Measurements from ENCODE around the gene GRIP2.

The GRIP2 gene

GRCh38 chr3:14463330-14464140 lies 76.6 kb downstream of the GRIP2 start:
- DNase-seq = no peak
- in situ Hi-C loops (cut with MboI; ENCODE audit: low pct_unique_long_range_greater_than_20kb, low sequenced_read_pairs) = loop anchor here (10.0 kb wide), 1 partner anchor 199 kb away; no protein-coding TSS in a partner anchor

GRCh38 chr3:14462738-14463137 lies 77.4 kb downstream of the GRIP2 start:
- DNase-seq = no peak
- in situ Hi-C loops (cut with MboI; ENCODE audit: low pct_unique_long_range_greater_than_20kb, low sequenced_read_pairs) = loop anchor here (10.0 kb wide), 1 partner anchor 198 kb away; no protein-coding TSS in a partner anchor

- in situ Hi-C loops (cut with MboI; ENCODE audit: low pct_unique_long_range_greater_than_20kb, low sequenced_read_pairs) = loop anchor here (10.0 kb wide), 1 partner anchor 197 kb away; no protein-coding TSS in a partner anchor
- DNase-seq = peak; percentile 61
Observed at GRCh38 chr3:14461748-14462324, 78.3 kb downstream of the GRIP2 start.

GRCh38 chr3:14461006-14461747 lies 79.0 kb downstream of the GRIP2 start:
- DNase-seq = no peak
- in situ Hi-C loops (cut with MboI; ENCODE audit: low pct_unique_long_range_greater_than_20kb, low sequenced_read_pairs) = loop anchor here (10.0 kb wide), 1 partner anchor 196 kb away; no protein-coding TSS in a partner anchor

GRCh38 chr3:14460342-14461005 lies 79.7 kb downstream of the GRIP2 start:
- no peak for DNase-seq
- in situ Hi-C loops (cut with MboI; ENCODE audit: low pct_unique_long_range_greater_than_20kb, low sequenced_read_pairs) = loop anchor here (10.0 kb wide), 1 partner anchor 196 kb away; no protein-coding TSS in a partner anchor

GRCh38 chr3:14459787-14460186 lies 80.4 kb downstream of the GRIP2 start:
- in situ Hi-C loops (cut with MboI; ENCODE audit: low pct_unique_long_range_greater_than_20kb, low sequenced_read_pairs) = loop anchor here (10.0 kb wide), 1 partner anchor 195 kb away; no protein-coding TSS in a partner anchor
- no peak for DNase-seq

GRCh38 chr3:14459384-14459783 lies 80.8 kb downstream of the GRIP2 start:
- DNase-seq = no peak
- in situ Hi-C loops (cut with MboI; ENCODE audit: low pct_unique_long_range_greater_than_20kb, low sequenced_read_pairs) = no loop called here

- in situ Hi-C loops (cut with MboI; ENCODE audit: low pct_unique_long_range_greater_than_20kb, low sequenced_read_pairs) = no loop called here
- DNase-seq = no peak
Observed at GRCh38 chr3:14458434-14459275, 81.5 kb downstream of the GRIP2 start.

GRCh38 chr3:14457999-14458398 lies 82.1 kb downstream of the GRIP2 start:
- in situ Hi-C loops (cut with MboI; ENCODE audit: low pct_unique_long_range_greater_than_20kb, low sequenced_read_pairs) = no loop called here
- no peak for DNase-seq

- in situ Hi-C loops (cut with MboI; ENCODE audit: low pct_unique_long_range_greater_than_20kb, low sequenced_read_pairs) = no loop called here
- DNase-seq = no peak
Observed at GRCh38 chr3:14457481-14457880, 82.7 kb downstream of the GRIP2 start.

GRCh38 chr3:14456794-14457193 lies 83.3 kb downstream of the GRIP2 start:
- in situ Hi-C loops (cut with MboI; ENCODE audit: low pct_unique_long_range_greater_than_20kb, low sequenced_read_pairs) = no loop called here
- DNase-seq = no peak

- no peak for DNase-seq
- in situ Hi-C loops (cut with MboI; ENCODE audit: low pct_unique_long_range_greater_than_20kb, low sequenced_read_pairs) = no loop called here
Observed at GRCh38 chr3:14455571-14456317, 84.4 kb downstream of the GRIP2 start.

- in situ Hi-C loops (cut with MboI; ENCODE audit: low pct_unique_long_range_greater_than_20kb, low sequenced_read_pairs) = no loop called here
- no peak for DNase-seq
Observed at GRCh38 chr3:14454639-14455310, 85.4 kb downstream of the GRIP2 start.

GRCh38 chr3:14453876-14454638 lies 86.1 kb downstream of the GRIP2 start:
- no peak for DNase-seq
- in situ Hi-C loops (cut with MboI; ENCODE audit: low pct_unique_long_range_greater_than_20kb, low sequenced_read_pairs) = no loop called here

GRCh38 chr3:14452740-14453710 lies 87.1 kb downstream of the GRIP2 start:
- DNase-seq = no peak
- in situ Hi-C loops (cut with MboI; ENCODE audit: low pct_unique_long_range_greater_than_20kb, low sequenced_read_pairs) = no loop called here

Measured in KBM-7 (cell line).